22Rv1 (cell line): ENCODE data around the gene PCK2.

Experiments
- H3K27ac ChIP-seq: fragments of 450-650 bp; 2 replicates; pipeline ENCODE4 v1.5.1; 2017
- ZFX ChIP-seq: fragments of 450-650 bp; IDR thresholded peaks from 2 replicates; pipeline ENCODE4 v1.6.1; 2017; ENCODE audit warnings: antibody characterized with exemption, borderline replicate concordance
- TF ChIP-seq, protein P1 (sequence below): fragments of 450-650 bp; IDR thresholded peaks from 2 replicates; pipeline ENCODE4 v1.5.1; 2017; ENCODE audit warnings: mild to moderate bottlenecking

Gene PCK2

DNA sequence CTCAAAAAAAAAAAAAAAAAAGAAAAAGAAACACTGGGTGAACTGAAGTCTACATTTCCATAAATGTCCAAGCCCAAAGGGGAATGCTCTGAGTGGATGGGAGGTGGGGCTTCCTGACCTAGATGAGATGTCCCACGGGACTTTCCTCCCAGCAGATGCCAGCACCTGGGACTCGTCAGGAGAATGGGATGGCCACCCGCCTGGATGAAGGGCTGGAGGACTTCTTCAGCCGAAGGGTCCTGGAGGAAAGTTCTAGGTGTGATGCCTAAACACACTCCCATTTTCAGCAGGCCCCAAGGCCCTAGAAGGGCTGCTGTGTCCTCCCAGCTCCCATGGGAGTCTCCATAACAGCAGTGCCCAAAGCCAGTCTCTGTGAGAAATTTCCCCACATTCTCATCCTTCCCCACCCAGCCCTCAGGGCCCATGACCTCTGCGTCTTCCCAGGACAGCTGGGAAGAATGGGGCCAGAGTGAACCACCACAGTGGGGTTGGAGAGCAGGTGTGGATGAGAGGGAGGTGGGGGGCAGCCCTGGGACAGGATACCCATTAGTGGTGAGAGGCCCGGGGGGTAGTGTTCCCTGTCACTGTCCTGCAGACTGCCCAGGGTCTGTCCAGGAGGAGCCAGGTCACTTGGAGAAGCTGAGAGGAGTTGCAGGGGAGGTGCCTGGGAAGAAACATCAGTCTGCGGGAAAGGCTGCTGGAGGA, 29.9 kb upstream of the PCK2 start:
- H3K27ac ChIP-seq = no peak overlapping the region
- TF ChIP-seq, protein P1, sequence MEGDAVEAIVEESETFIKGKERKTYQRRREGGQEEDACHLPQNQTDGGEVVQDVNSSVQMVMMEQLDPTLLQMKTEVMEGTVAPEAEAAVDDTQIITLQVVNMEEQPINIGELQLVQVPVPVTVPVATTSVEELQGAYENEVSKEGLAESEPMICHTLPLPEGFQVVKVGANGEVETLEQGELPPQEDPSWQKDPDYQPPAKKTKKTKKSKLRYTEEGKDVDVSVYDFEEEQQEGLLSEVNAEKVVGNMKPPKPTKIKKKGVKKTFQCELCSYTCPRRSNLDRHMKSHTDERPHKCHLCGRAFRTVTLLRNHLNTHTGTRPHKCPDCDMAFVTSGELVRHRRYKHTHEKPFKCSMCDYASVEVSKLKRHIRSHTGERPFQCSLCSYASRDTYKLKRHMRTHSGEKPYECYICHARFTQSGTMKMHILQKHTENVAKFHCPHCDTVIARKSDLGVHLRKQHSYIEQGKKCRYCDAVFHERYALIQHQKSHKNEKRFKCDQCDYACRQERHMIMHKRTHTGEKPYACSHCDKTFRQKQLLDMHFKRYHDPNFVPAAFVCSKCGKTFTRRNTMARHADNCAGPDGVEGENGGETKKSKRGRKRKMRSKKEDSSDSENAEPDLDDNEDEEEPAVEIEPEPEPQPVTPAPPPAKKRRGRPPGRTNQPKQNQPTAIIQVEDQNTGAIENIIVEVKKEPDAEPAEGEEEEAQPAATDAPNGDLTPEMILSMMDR = no peak
- no peak for TF ChIP-seq ZFX

DNA sequence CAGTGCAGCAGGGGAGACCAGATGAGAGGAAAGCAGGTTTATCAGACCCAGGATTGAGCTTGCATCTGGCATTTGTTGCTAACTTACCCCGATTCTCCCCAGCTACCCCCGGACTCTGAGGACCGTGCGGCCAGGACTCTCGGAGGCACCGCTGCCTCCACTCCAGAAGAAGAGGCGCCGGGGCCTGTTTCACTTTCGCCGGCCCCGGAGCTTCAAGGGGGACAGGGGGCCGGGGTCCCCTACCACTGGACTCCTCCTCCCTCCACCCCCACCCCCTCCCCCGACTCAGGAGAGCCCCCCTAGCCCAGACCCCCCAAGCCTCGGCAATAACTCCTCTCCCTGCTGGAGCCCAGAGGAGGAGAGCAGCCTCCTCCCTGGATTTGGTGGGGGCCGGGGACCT, 29.3 kb upstream of the PCK2 start:
- TF ChIP-seq ZFX = no peak
- TF ChIP-seq, protein P1 = no peak
- no peak overlapping the region for H3K27ac ChIP-seq

DNA sequence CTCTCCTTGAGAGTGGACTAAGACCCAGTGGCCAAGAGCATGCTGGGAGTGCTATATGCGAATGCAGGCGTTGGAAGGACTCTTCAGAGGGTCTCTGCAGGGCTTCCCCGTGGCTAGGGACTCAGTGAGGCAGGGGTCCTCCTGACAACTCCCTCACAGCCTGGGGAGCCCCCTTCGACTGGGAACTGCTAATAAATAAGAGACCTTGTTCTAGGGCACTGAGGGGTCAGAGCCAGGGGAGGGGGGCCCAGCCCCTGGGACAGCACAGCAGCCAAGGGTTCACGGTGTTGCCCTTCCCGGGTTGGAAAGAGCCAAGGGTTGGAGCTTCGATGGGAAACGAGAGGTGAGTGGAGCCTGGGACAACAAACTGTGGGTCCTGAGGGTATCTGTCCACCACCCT, 28.7 kb upstream of the PCK2 start:
- no peak overlapping the region for H3K27ac ChIP-seq

DNA sequence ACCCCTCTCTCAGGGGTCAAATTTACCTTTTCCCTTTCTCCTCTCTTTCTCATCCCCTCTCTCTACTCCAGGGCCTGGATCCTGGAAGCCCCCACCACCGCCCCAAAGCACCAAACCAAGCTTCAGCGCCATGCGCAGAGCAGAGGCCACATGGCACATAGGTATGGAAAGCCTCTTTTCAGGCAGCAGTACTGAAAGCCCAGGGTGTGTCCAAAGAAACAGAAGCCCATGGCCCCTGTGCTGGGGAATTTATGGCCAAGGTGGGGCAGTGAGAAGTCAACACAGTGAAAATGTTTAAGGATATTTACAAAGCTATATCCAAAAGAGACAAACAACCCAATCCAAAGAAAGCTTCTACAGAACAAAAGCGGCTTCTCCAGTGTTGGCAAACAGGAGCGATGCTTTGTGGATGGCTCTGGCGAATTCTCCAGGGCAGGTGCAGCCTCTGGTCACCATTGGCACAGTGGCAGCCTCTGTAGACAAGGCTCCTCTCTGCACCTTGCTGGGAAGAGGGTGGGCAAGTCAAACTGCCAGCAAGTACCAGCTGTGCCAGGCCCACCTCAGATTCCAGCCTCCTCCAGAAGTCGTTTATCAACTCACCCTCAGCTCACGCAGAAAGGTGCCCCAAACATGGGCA, 27.5 kb upstream of the PCK2 start:
- TF ChIP-seq, protein P1 = no peak
- TF ChIP-seq ZFX = no peak
- no peak overlapping the region for H3K27ac ChIP-seq

More for the DNA sequence above, 28.7 kb upstream of the PCK2 start:
- TF ChIP-seq, protein P1 = no peak
- TF ChIP-seq ZFX = no peak

DNA sequence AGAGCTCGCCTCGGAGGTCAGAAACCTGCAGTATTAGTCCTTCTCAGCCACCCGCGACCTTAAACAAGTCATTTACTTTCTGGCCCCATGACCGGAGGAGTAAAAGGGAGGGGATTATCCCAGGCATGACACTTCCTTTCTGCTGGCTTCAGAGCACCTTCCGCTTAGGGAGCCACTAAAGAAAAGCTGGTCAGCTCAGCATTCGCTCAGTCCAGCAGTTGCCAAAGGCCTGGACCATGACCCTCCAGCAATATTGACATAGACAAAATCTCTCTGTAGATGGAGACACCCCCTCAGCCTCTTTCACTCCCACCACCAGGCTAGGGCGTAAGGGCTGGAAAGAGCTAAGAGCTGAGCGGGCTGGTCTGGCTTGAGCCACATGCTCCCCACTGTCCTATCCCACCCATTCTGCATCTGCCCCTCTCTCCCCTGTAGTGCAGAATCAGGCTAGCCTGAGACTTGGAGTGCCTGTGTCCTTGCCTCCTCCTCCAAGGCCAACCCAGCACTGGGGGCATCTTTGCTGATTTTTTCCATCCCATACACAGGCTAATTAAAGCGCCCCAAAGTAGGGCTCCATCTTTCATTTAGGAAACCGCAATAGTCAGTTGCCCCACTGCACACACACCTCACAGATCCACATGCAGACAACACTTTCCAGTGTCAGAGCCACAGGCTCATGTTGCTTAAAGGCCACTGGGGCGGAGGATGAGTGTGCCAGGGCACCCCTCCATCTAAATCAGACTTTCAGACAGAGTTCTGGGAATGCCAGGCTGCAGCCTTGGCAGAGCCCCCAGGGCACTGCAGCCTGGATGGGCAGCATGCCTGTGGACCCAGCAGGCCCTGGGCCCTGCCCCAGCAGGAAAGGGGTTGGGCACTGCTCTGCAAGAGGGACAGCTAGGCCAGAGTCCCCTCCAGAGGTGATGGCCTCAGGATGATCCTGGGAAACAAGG, 26.7 kb upstream of the PCK2 start:
- TF ChIP-seq ZFX = no peak
- TF ChIP-seq, protein P1 = no peak
- no peak overlapping the region for H3K27ac ChIP-seq

DNA sequence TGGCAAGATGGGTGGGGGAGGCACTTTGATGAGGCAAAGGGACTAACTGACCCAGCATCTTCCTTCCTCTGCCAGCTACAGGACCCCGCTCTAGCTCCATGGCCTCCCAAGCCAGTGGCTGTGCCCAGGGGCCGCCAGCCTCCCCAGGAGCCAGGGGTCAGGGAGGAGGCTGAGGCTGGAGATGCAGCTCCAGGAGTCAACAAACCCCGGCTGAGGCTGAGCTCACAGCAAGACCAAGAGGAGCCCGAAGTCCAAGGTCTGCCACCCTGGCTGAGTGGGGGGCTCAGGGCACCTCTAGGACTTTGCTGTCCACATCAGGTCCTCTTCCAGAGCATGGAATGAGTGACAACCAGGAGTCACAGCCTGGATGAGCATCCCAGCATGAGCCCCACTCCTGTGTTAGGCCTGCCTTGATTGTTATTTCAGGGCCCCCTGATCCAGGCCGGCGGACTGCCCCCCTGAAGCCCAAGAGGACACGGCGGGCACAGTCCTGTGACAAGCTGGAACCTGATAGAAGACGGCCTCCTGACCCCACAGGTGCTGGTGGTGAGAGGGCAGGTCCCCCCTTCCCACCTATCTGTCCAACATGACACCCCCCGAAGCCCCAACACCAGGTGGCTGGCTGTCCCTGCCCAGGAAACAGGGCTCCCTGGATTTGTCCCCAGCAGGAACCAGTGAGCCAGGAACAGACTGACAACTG, 25.2 kb upstream of the PCK2 start:
- H3K27ac ChIP-seq = no peak overlapping the region
- TF ChIP-seq, protein P1 = no peak
- TF ChIP-seq ZFX = no peak
